HCT116 (cell line): Measurements from ENCODE around the gene IGF2BP1.

Experiments used
- EZH2 ChIP-seq: fragments of 200-600 bp; sonication (generic); IDR thresholded peaks from 2 replicates; pipeline ENCODE4 v1.6.1; 2017; ENCODE audit warnings: antibody characterized with exemption, mixed run types
- EZH2phosphoT487 ChIP-seq: fragments of 200-600 bp; IDR thresholded peaks from 2 replicates; pipeline ENCODE4 v1.6.1; 2018; ENCODE audit warnings: antibody characterized with exemption, borderline replicate concordance
- FOSL1 ChIP-seq: IDR thresholded peaks from 2 replicates; pipeline ENCODE4 v1.6.1; 2012; ENCODE audit warnings: low read depth
- MAX ChIP-seq: IDR thresholded peaks from 2 replicates; pipeline ENCODE4 v1.6.1; 2012
- POLR2A ChIP-seq: IDR thresholded peaks from 2 replicates; pipeline ENCODE4 v1.7.0; 2011; ENCODE audit warnings: borderline replicate concordance; ENCODE audit not compliant: insufficient read depth, insufficient read length; ENCODE audit errors: extremely low read depth
- POLR2AphosphoS5 ChIP-seq: IDR thresholded peaks from 2 replicates; pipeline ENCODE4 v1.6.1; 2011; ENCODE audit warnings: mild to moderate bottlenecking, low read depth, low read length, moderate library complexity
- REST ChIP-seq: IDR thresholded peaks from 2 replicates; pipeline ENCODE4 v1.6.1; 2012; ENCODE audit warnings: low read depth
- SIN3A ChIP-seq: IDR thresholded peaks from 2 replicates; pipeline ENCODE4 v1.6.1; 2012; ENCODE audit warnings: low read depth
- TCF7L2 ChIP-seq: IDR thresholded peaks from 2 replicates; pipeline ENCODE4 v1.7.0; 2011; ENCODE audit warnings: borderline replicate concordance, inconsistent platforms; ENCODE audit not compliant: insufficient read depth, insufficient read length; ENCODE audit errors: extremely low read depth
- TF ChIP-seq, protein P1 (sequence below), 3 experiments: fragments of 200-600 bp in 1 of 3; sonication (generic) in 1 of 3; IDR thresholded peaks in 2 of 3; conservative IDR thresholded peaks in 1 of 3; 2 replicates each; pipeline ENCODE4 v1.5.1; 2012 to 2017; ENCODE audit warnings: low read depth in 2 of 3, low read length in 2 of 3, antibody characterized with exemption in 1 of 3, borderline replicate concordance in 1 of 3, control low read depth in 1 of 3, mild to moderate bottlenecking in 1 of 3, mixed read lengths in 1 of 3, mixed run types in 1 of 3, moderate library complexity in 1 of 3; ENCODE audit not compliant: insufficient read depth in 1 of 3
- TF ChIP-seq, protein P2 (sequence below): IDR thresholded peaks from 2 replicates; pipeline ENCODE4 v1.6.1; 2012

DNA sequence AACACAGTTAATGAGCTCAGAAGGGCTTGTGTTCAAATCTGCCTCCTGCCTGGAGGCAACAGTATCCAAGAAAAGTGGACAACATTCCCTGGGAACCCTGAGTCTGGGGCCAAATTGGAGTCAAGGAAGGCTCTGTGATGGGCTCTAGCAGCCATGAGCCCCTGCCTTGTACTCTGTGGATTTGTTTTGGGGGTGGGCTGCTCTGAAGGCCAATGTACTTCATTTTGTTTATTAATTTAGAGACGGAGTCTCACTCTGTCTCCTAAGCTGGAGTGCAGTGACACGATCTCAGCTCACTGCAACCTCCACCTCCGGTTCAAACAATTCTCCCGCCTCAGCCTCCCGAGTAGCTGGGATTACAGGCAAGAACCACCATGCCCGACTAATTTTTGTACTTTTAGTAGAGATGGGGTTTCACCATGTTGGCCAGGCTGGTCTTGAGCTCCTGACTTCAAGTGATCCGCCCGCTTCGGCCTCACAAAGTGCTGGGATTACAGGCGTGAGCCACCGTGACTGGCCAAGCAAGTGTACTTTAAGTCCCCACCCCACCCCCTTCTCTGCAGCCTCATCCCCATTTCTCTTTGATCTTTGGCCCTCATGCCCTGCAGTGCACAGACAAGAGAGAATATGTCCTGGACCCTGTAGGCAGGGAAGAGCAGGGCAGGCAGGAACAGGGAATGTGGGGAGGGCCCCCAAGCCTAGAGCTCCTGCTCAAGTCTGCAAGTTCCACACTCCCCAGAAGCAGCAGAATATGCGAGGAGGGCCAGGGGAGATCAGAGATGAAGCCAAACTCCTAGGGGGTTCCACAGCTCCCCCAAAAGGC, 26.1 kb upstream of the IGF2BP1 start:
- TF ChIP-seq, protein P1, sequence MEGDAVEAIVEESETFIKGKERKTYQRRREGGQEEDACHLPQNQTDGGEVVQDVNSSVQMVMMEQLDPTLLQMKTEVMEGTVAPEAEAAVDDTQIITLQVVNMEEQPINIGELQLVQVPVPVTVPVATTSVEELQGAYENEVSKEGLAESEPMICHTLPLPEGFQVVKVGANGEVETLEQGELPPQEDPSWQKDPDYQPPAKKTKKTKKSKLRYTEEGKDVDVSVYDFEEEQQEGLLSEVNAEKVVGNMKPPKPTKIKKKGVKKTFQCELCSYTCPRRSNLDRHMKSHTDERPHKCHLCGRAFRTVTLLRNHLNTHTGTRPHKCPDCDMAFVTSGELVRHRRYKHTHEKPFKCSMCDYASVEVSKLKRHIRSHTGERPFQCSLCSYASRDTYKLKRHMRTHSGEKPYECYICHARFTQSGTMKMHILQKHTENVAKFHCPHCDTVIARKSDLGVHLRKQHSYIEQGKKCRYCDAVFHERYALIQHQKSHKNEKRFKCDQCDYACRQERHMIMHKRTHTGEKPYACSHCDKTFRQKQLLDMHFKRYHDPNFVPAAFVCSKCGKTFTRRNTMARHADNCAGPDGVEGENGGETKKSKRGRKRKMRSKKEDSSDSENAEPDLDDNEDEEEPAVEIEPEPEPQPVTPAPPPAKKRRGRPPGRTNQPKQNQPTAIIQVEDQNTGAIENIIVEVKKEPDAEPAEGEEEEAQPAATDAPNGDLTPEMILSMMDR (IDR thresholded peaks at IDR 0.05 in 2 of 3, conservative IDR thresholded peaks at IDR 0.05 in 1 of 3; ENCODE audit: borderline replicate concordance in 1 of 3, insufficient read depth in 1 of 3, low read depth in 2 of 3, low read length in 2 of 3): 0 out of 6 replicates have a peak, but pooled peaks of 1 of the 3 experiments have one; percentile 2
- TF ChIP-seq TCF7L2 (peak; percentile 75), POLR2A (no peak), POLR2AphosphoS5 (no peak), EZH2phosphoT487 (no peak), SIN3A (no peak), EZH2 (no peak), REST (no peak), MAX (no peak), FOSL1 (no peak)
- TF ChIP-seq, protein P2, sequence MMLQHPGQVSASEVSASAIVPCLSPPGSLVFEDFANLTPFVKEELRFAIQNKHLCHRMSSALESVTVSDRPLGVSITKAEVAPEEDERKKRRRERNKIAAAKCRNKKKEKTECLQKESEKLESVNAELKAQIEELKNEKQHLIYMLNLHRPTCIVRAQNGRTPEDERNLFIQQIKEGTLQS: no peak
